Prostate gland (tissue), 2 donors: ENCODE measurements around the gene CCDC170. TPM values are rescaled to one million over a fixed set of nuclear protein-coding genes. Genes with fewer than 3 reads are reported as not detected.

Source experiments
- DNase-seq: peaks from one replicate; pipeline ENCODE4 v3.0.0-alpha.2; 2019; ENCODE audit warnings: low spot score
- H3K27ac ChIP-seq, 2 donors: fragments of 200-600 bp; sonication (generic); 2 replicates each; pipeline ENCODE4 v1.5.1; 2017 to 2019
- H3K27me3 ChIP-seq: fragments of 200-600 bp; sonication (generic); replicated peaks from 2 replicates; pipeline ENCODE4 v1.5.1; 2019; ENCODE audit not compliant: insufficient read depth
- H3K36me3 ChIP-seq, 2 donors: fragments of 200-600 bp; sonication (generic); 1 replicate in 1 of 2; 2 replicates in 1 of 2; pipeline versions ENCODE4 v1.5.1 to v1.8.1; 2017 to 2019
- H3K4me1 ChIP-seq: fragments of 200-600 bp; sonication (generic); replicated peaks from 2 replicates; pipeline ENCODE4 v1.5.1; 2019
- H3K4me3 ChIP-seq, 2 donors: fragments of 200-600 bp; sonication (generic); 2 replicates each; pipeline ENCODE4 v1.5.1; 2017 to 2019
- H3K9me3 ChIP-seq: fragments of 200-600 bp; sonication (generic); 2 replicates; pipeline ENCODE4 v1.5.1; 2017
- POLR2A ChIP-seq: fragments of 450-650 bp; IDR thresholded peaks from one replicate; pipeline ENCODE4 v1.6.1; 2016; ENCODE audit warnings: antibody characterized with exemption, mild to moderate bottlenecking
- POLR2AphosphoS5 ChIP-seq: sonication (generic); formaldehyde crosslinking; IDR thresholded peaks from one replicate; pipeline ENCODE4 v1.6.1; 2017; ENCODE audit warnings: antibody characterized with exemption
- WGBS: methylation state at CpG from one replicate; pipeline ENCODE4 v1.1.5; 2018; 5-methylcytosine and 5-hydroxymethylcytosine counted together
- intact Hi-C: fragments of 100-400 bp; cut with DNase I; formaldehyde crosslinking; loops from one replicate; pipeline ENCODE4 v1.14.2; 2022
- total RNA-seq, 2 donors: library from RNA; depleted of rRNA; stranded (reverse); fragments of >200 nt; gene quantifications; one replicate each; pipeline ENCODE4 v1.1.0, GENCODE V29; 2016
- TF ChIP-seq, protein P1 (sequence below), 4 experiments: fragments of 200-600 bp in 2 of 4; fragments of 450-650 bp in 2 of 4; sonication (generic) in 2 of 4; IDR thresholded peaks; 1 replicate in 3 of 4; 2 replicates in 1 of 4; pipeline ENCODE4 v1.5.1; 2016 to 2019; ENCODE audit warnings: antibody characterized with exemption in 4 of 4, mild to moderate bottlenecking in 2 of 4, moderate library complexity in 2 of 4

The CCDC170 gene
- total RNA-seq, 2 donors from 2014 or later: 0.32 to 0.85 TPM

DNA sequence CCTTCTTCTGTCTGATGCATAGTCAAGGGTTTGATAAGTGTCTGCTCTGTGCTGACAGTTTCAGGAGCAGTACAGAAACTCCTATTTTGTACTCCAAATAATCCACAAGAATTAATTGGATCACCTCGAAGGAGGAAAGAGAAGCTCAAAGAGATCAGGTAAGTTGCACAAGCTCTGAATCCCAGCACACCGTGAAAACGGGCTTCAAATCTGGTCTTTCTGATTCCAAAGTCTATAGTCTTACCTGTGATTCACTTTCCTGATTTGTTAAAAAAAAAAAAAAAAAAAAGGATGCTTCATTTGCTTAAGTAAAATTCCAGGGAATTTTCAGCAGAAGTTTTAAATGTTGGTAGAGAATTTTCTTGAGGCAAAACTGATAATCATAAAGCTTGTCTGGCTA lies 157.8 kb downstream of the CCDC170 start:
- DNase-seq: no peak
- Histone ChIP-seq H3K4me3 (no peak overlapping the region), H3K9me3 (no peaks in the 10 kb centered on the region), H3K27me3 (no peaks in the 10 kb centered on the region), H3K4me1 (no peaks in the 10 kb centered on the region), H3K36me3 (no peaks in the 10 kb centered on the region), H3K27ac (no peak overlapping the region)
- intact Hi-C loops: no loop called here
- TF ChIP-seq, protein P1, sequence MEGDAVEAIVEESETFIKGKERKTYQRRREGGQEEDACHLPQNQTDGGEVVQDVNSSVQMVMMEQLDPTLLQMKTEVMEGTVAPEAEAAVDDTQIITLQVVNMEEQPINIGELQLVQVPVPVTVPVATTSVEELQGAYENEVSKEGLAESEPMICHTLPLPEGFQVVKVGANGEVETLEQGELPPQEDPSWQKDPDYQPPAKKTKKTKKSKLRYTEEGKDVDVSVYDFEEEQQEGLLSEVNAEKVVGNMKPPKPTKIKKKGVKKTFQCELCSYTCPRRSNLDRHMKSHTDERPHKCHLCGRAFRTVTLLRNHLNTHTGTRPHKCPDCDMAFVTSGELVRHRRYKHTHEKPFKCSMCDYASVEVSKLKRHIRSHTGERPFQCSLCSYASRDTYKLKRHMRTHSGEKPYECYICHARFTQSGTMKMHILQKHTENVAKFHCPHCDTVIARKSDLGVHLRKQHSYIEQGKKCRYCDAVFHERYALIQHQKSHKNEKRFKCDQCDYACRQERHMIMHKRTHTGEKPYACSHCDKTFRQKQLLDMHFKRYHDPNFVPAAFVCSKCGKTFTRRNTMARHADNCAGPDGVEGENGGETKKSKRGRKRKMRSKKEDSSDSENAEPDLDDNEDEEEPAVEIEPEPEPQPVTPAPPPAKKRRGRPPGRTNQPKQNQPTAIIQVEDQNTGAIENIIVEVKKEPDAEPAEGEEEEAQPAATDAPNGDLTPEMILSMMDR (IDR thresholded peaks at IDR 0.05): no peak
- TF ChIP-seq POLR2AphosphoS5 (no peak), POLR2A (no peak)
- 94% methylated on average over 3 of the region's 3 CpGs for WGBS

DNA sequence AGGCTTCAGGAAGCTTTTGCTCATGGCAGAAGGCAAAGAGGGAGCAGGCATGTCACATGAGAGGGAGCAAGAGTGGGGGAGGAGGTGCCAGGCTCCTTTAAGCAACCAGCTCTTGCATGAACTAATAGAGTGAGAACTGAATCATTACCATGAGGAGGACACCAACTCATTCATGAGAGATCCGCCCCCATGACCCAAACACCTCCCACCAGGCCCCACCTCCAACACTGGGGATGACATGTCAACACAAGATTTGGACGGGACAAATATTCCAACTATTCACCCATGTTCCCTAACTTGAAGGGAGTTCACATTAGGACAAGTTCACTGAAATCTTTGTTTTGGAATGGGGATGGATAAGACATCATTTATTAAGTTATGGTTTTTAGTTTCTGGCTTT lies 158.5 kb downstream of the CCDC170 start:
- Histone ChIP-seq H3K4me1 (no peaks in the 10 kb centered on the region), H3K27ac (no peak overlapping the region), H3K27me3 (no peaks in the 10 kb centered on the region), H3K9me3 (no peaks in the 10 kb centered on the region), H3K4me3 (no peak overlapping the region), H3K36me3 (no peaks in the 10 kb centered on the region)
- intact Hi-C loops: no loop called here
- WGBS: 72% methylated on average over 2 of the region's 2 CpGs
- DNase-seq: no peak
- TF ChIP-seq POLR2AphosphoS5 (no peak), POLR2A (no peak)
- TF ChIP-seq, protein P1 (IDR thresholded peaks at IDR 0.05): no peak

GRCh38 chr6:151655099-151655498 lies 161.3 kb downstream of the CCDC170 start:
- TF ChIP-seq, protein P1 (IDR thresholded peaks at IDR 0.05): no peak
- no peak for TF ChIP-seq POLR2A
- no peak for TF ChIP-seq POLR2AphosphoS5
- no peak overlapping the region for H3K4me3 ChIP-seq
- 97% methylated on average over 2 of the region's 2 CpGs for WGBS
- H3K27ac ChIP-seq: no peak overlapping the region
- H3K36me3 ChIP-seq: no peaks in the 10 kb centered on the region
- no peaks in the 10 kb centered on the region for H3K4me1 ChIP-seq
- no peaks in the 10 kb centered on the region for H3K27me3 ChIP-seq
- intact Hi-C loops: no loop called here
- no peaks in the 10 kb centered on the region for H3K9me3 ChIP-seq
- DNase-seq: no peak

- Histone ChIP-seq H3K4me1 (no peaks in the 10 kb centered on the region), H3K27me3 (no peaks in the 10 kb centered on the region), H3K27ac (no peak overlapping the region), H3K9me3 (no peaks in the 10 kb centered on the region), H3K36me3 (no peaks in the 10 kb centered on the region), H3K4me3 (no peak overlapping the region)
- DNase-seq: no peak
- 91% methylated on average over 4 of the region's 4 CpGs for WGBS
- TF ChIP-seq POLR2AphosphoS5: no peak
- TF ChIP-seq, protein P1 (IDR thresholded peaks at IDR 0.05): no peak
- TF ChIP-seq POLR2A: no peak
- intact Hi-C loops: no loop called here
These were observed 162.6 kb downstream of the CCDC170 start for GRCh38 chr6:151656392-151656791.

DNA sequence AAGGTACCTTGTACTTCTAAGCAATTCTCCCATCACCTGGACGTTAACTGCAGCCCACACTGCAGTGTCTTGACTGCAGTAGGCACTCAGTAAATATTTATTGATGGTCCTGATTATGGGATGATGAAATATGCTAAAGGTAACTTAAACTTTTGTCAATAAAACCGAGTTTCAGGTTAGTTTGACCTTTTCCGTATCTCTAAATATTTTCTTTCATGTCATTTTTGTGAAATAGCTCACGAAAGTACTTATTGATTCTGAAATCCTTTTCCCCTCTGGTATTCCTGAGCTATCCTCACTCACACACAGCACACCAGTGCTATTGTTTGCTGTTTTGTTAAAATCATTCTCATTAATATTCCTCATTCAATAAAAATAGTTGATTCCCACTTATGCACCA lies 164.3 kb downstream of the CCDC170 start:
- no peaks in the 10 kb centered on the region for H3K9me3 ChIP-seq
- no peak overlapping the region for H3K4me3 ChIP-seq
- no peak for DNase-seq
- intact Hi-C loops: no loop called here
- no peak overlapping the region for H3K27ac ChIP-seq
- H3K4me1 ChIP-seq: no peaks in the 10 kb centered on the region
- TF ChIP-seq POLR2A (no peak), POLR2AphosphoS5 (no peak)
- TF ChIP-seq, protein P1 (IDR thresholded peaks at IDR 0.05): no peak
- 53% methylated on average over 4 of the region's 4 CpGs for WGBS
- no peaks in the 10 kb centered on the region for H3K27me3 ChIP-seq
- H3K36me3 ChIP-seq: no peaks in the 10 kb centered on the region
